ENCODE data around the gene TRRAP.

Gene TRRAP

DNA sequence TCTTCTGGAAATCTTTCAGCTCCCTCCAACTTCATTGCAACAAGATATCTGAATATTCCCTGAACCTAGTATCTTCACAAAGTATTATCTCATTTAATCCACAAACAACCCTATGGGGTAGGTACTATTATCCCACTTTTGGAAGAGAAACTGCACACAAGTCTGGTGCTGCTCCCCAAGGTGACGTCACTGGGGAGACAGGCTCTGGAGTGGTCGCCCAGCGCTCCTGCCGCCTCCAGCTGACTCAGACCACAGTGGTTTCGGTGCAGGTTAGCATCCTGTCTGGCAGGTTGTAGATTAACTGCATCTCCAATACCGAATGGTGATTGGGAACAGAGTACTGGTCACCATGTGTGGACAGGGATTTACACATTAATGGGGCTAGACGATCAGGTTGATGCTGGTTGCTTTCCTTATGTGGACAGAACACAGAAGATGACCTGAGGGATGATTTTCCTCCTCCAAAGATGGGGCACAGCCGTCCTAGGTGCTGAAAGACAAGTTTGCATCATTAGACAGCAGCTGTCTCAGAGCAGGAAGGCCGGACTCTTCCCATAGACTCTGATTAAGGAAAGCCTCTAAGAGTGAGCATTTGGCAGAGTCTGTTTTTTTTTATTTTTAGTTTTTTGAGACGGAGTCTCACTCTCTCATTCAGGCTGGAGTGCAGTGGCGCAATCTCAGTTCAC is 128.6 kb downstream of the TRRAP start:
- no peak for DNase-seq (ENCODE audit: low spot score)

DNA sequence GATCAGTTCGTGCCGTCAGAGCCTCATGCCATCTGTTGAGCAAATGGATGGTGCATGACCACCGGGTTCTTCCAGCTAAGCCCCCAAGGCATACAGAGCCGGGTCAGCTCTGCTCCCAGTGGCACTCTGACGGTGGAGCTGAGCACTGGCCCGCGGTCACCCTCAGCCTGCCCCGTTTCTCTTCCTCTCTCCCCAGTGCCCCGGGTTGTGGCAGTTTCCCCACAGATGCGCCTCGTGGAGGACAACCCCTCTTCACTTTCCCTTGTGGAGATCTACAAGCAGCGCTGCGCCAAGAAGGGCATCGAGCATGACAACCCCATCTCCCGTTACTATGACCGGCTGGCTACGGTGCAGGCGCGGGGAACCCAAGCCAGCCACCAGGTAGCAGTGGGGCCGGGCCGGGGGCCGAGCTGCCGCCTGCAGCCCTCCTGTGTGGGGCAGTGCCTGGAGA is 129.9 kb downstream of the TRRAP start:
- no peak for DNase-seq (ENCODE audit: low spot score)

DNA sequence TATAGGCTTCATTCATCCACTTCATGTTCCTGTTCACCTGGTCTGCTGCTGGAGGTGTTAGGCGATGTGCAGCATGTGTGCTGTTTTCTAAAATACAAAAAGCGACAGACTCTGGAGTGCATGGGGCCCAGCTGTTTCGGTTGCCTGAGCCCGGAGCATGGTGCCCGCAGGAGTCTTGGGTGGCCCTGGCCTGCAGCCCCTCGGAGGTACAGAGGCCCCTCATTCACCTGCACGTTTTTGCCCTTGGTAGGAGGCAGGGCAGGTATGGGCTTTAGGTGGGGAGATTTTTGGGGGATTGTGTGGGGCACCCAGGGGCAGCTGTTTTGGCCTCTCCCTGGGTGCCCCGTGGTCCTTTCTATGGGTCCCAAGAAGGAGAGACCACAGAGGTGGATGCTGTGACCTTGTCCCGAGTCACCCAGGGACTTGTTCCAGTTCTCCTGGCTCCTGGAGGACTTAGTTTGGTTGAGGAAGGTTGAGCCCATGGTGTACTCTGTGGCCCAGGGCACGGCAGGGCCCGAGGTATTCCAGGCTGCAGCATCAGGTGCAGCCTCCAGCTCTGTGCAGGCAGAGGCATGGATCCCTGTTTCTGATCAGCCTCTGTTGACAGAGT is 130.7 kb downstream of the TRRAP start:
- no peak for DNase-seq (ENCODE audit: low spot score)

DNA sequence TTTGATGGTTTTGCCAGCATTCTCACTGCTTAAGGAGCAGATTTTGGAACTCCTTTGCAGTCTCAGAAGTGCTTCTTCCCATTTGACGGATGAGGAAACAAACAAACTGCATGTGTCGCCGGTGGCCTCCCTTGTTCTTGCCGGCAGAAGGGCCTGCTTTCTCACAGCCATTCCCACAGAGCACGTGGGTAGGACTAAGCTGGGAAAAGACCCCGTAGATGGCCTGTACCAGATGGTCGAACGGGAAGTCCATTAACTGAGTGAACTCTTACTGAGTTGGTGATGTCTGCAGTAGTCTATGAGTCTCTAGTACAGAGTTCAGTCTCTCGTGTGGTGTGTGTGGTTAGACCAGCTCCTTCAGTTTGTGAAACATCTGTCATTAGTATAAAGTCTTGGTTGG is 131.9 kb downstream of the TRRAP start:
- no peak for DNase-seq (ENCODE audit: low spot score)

DNA sequence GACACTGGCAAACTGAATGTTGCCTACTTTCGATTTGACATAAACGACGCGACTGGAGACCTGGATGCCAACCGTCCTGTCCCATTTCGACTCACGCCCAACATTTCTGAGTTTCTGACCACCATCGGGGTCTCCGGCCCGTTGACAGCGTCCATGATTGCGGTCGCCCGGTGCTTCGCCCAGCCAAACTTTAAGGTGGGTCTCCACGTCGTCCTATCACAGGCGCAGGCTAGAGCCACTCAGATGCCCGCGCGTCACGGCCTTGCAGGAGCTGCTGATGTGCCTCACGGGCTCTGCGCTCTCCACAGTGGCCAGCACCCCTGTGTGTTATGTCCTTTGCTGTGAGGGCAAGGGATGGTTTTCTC is 133.0 kb downstream of the TRRAP start:
- no peak for DNase-seq (ENCODE audit: low spot score)

DNA sequence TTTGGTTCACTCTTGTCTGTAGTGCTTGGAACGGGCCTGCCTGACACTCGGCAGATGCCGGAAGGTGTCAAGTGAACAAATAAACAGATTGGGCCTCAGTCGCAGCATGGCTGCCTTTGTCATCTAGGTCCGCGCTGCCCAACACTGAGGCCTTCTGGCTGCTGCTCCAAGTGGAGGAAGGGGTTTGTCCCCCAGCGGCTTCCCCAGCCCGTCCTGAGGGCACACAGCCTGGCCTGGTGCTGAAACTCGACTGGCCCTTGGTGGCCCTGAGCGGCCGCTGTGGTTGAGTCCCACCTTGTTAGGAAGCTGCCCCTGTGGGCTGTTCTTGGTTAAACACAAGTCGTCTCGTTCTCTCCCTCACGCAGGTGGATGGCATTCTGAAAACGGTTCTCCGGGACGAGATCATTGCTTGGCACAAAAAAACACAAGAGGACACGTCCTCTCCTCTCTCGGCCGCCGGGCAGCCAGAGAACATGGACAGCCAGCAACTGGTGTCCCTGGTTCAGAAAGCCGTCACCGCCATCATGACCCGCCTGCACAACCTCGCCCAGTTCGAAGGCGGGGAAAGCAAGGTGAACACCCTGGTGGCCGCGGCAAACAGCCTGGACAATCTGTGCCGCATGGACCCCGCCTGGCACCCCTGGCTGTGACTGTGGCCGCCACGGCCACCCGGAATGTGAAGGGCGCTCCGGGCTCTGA is 133.5 kb downstream of the TRRAP start:
- DNase-seq (ENCODE audit: low spot score) = no peak

DNA sequence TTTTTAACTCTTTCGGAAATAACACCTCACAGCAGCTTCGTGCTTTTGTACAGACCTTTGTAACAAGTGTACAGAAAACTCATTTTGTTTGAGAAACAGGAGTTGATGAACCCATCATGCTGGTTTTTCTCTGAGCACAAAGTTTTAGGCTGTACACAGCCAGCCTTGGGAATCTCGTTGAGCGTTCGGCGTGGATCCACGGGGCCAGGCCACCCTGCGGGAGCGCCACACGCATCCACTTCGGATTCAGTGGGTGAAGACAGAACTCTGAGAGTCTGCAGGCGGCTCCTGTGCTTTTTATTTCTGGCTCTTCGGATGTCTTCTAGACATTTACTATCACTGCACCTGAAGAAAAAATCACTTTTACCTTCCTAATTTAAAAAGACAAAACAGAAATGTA is 134.4 kb downstream of the TRRAP start:
- no peak for DNase-seq (ENCODE audit: low spot score)

DNA sequence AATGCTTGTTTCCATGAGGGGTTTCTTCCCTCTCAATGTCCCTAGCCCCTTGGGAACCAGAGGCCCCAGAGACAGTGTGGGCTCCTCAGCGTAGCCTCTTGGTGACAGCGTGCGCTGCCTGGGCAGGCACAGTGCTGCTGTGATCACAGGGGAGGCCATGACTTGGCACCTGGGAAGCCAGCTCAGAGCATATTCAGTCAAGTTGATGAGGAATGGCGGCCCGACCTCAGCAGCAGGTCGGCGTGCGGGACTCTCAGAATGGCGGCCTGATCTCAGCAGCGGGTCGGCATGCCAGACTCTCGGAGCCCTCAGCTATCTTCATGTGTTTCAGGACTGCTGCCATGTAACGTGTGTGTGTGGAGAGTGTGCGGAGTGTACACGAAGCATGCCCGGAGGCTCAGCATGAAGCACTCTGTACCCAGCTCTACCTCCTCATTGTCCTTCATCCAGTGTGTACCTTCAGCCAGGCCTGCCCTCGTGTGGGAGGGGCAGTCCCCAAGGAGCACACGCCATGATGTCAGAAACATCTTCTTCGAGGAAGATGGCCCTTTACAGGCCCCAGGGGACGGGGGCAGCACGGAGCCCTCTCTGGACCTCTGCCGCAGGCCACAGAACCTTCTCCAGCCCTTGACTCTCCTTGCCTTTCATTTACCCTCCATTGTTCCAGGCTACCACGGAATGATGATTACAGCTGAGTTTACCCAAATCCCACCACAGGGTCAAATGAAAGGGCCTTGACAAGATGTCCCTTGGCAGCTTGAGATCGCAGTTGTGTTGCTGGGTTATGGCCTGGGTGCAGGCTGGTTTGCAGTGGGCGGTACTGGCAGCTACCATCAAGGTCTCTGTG is 135.2 kb downstream of the TRRAP start:
- no peak for DNase-seq (ENCODE audit: low spot score)

DNA sequence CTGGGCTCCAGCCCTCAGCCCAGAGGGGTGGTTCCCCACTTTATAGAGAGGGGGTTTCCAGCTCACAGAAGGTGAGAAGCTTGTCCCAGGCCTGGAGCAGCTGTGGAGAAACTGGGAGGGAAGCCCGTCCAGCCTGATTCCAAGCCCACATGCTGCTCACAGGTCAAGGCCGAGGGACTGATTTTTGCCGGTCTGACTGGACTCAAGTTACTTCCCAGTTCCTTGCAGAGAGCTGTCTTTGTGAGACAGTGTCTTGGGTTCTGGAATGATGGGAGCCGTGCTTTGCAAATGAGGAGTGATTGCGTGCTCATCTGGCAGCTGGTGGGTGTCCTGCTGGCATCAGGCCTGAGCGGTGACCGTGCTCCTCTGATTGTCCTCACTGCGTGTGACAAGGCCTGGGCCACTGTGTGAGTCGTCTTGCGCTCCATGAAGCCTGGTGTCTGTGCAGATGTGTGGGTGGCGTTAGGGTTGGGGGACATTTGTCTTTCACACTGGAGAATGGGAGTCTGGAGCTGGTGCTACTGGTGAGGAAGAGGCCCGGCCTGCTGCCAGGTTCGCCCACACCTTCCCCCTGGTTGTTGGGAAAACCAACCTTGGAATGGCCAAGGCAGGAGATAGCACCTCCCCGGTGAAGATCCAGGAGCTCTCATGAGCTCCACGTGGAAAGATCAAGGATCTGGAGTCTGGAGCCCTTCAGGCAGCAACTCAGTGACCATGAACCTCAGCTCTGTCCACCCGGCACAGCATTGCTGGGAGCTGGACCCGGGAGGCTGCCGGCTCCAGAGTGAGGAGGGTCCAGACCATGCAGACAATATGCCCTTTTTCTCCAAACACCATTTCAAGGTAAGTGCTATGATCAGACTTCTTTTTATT is 136.0 kb downstream of the TRRAP start:
- DNase-seq (ENCODE audit: low spot score) = no peak

DNA sequence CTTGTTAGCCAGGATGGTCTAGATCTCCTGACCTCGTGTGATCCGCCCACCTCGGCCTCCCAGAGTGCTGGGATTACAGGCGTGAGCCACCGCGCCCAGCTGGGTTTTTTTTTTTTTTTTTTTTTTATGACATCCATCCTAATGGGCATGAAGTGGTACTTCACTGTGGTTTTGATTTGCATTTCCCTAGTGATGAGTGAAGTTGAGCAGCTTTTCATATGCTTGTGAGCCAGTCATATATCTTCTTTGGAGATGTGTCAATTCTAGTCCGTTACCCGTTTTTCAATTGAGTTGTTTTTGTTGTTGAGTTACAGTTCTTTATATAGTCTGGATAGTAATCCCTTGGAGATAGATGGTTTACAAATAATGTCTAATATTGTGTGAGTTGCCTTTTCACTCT is 137.9 kb downstream of the TRRAP start:
- DNase-seq (ENCODE audit: low spot score) = no peak

DNA sequence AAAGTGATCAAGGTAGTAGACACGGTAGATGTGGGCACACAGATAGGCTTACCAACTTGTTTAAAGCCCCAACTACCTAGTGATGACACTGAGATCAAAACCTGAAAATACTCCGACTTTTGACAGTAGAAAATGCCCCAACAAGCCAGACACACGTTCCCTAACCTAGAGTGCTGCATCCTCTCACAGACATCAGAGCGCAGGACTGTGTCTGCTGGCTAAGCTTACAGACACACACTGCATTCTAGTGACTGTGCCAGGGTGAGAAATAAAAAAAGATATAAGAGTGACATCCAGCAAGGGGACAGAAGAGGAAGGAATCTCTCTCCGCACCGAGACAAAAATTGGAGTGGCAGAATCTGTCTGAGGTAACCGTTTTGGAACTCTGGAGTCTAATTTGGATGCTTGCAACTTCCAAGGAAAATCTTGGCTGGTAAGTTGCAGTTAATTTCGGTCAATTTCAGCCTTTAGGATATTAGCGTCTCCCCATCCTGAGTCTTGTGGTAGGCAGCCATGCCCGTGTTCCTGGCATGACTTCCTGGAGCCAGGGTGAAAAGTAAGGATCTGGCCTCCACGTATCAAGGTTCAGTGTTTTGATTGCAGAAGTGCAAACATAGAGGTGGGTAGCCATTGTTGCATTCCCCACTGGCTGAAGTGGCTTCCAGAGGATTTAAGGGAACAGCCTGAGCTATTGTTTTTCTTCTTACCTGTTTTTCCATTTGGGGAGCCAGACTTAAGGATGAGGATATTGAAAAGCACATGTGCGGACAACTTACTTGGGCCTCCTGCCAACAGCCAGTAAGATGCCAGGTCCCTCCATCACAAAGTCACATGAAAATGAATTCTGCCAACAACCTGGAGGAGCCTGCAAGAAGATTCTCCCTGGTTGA is 141.4 kb downstream of the TRRAP start:
- no peak for DNase-seq (ENCODE audit: low spot score)

DNA sequence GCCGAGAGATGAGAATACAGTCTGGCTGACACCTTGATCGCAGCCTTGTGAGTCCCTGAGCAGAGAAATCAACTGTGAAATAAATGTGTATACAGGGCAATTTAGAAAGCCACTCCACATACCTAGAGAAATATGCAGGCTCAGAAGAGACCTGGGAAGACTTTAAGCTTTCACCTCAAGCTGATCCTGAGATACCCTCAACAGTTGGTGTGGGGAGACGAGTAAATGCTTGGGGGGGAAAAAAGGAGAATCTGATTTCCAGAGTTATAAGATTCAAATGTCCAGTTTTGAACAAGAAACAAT is 142.0 kb downstream of the TRRAP start:
- no peak for DNase-seq (ENCODE audit: low spot score)

DNA sequence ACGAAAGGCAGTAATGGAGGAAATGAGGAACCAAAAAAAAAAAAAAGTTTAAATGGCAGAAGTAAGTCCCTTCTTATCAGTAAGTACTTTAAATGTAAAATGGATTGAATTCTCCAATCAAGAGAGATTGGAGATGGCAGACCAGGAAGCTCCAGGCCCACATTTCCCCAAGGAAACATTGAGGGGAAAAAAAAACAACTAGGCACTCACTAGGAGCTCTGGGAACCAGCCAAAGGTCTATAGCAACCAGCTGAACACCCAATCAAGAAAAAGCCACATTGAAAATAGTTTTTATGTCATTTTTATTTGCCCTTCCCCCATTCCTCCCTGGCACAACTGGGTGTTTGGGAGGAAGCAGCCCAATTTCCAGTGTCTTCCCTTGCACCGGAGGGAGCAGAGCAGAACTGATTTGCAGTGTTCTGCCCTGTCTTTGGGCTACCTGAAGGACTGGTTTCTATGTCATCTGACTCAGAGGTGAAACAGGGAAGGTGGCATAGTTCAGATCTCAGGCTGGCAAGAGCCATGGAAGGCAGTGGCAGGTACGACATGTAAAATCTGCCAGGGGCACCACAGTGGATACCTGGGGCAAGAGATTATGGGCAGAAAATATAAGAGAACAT is 143.7 kb downstream of the TRRAP start:
- no peak for DNase-seq (ENCODE audit: low spot score)

DNA sequence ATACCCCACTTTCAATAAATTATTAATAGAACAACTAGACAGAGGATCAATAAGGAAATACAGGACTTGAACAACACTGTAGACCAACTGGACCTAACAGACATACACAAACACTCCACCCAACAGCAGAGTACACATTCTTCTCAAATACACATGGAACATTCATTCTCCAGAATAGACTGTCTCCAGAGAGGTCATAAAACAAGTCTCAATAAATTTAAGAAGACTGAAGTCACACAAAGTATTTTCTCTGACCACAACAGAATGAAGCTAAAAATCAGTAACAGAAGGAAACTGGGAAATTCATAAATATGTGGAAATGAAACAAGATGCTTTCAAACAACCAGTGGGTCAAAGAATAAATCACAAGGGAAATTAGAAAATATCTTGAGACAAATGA is 145.7 kb downstream of the TRRAP start:
- no peak for DNase-seq (ENCODE audit: low spot score)

DNA sequence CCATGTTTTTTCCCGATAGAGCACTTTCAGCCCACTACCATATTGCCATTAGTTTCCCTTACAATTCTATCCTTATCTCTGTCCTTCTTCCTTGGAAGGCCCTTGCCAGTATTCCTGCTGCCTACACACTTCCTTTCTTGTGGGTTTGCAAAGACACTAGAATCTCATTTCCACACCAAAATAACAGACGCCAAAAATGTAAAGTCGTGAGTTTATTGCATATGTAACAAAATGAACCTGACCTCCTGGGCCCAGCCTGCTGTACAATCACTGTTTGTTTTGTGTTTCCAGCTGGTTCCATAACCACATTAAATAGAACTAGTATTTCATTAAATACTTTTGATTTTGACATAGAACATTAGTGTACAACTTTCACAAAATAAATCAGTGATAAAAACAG is 148.9 kb downstream of the TRRAP start:
- no peak for DNase-seq (ENCODE audit: low spot score)

DNA sequence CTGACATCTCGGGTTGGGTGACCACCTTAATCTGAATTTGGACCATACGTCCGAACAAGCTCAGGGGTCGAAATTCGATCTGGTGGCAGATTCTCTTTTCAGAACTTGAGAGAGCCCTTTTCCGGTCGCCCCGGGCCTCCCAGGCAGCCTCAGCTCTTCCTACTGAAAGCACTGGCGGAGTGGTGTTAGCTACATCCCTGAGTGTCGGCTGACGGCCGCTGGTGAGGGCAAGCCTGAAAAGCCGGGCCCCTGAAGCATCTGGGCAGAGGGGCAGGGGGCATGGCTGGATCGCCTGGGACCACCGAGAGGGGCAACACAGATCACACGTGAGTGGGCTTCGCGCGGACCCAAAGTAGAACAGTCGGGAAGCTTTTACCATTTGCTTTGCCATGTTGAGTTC is 149.5 kb downstream of the TRRAP start:
- DNase-seq (ENCODE audit: low spot score) = no peak

DNA sequence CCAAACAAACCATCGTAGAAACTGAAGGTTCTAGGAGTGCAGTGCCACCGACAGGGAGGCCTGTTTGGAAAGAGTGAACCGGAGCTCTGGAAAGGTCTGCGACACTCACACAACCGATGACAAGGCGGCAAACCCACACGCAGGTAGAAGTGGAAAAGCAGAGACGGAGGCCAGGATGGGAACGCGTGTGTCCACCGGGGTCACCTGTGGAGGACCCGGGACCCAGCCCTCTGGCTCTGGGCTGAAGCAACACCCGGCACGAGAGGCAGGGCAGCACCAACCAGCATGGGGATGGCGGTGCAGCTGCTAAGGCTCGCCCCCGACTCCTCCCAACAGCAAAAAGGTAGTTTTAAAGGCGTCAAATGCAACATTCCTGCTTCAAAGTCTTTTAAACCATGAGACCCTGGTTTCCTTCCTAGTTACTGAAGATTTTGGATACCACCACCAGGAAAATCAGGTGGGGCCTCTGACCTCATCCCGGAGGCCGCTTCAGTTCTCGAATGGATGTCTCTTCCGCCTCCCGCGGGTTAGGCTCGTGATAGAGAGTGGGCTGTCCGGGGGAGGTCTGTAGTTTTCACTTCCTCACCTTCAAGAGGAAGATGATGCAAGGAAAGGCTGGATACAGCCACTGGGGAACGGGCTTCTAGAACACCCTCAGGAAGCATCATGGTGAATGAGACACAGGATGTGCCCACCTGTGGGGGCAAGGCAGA is 150.1 kb downstream of the TRRAP start:
- no peak for DNase-seq (ENCODE audit: low spot score)

DNA sequence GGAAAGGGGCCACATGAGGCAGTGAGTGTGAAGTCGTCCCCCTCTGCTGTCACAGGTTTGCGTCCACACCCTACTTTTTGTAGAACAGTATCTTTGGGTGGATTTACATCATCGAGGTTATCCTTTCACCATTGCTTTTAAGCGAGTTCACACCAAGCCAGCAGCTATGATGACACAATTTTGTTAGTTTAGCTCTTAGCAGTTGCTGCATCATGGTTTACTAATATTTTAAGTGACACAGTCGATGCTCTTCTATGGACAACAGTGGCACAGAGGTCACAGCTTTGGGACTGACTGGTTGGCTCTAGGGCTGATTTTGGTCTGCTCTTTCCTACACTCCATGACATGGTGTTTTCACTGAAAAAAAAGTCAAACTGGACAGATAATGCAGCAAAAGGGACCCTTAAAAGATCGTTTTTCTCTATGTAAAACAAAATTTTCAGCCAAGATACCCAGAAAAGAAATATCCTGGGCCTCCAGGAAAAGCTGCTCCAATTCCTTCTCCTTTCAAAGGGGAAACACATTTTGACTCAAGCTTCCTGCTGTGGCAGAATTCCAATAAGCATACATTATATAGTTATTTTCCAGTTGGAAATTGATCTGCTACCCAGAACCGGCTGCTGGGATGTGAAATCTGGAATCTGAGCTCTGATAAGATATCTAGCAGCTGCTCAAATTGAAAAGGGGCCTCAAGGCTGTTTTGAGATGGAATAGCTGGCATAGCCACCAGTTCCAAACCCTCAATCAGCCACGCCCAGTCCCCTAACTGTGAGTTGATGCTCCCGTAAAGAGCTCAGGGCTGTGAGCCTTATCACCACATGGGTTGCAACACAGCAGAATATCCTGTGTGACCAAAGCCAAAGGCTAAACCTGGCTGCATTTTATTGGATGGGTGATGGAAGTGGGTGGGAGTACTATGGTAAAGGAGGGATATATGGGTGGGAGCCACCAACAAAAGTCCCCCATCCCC is 151.4 kb downstream of the TRRAP start:
- DNase-seq (ENCODE audit: low spot score) = no peak

DNA sequence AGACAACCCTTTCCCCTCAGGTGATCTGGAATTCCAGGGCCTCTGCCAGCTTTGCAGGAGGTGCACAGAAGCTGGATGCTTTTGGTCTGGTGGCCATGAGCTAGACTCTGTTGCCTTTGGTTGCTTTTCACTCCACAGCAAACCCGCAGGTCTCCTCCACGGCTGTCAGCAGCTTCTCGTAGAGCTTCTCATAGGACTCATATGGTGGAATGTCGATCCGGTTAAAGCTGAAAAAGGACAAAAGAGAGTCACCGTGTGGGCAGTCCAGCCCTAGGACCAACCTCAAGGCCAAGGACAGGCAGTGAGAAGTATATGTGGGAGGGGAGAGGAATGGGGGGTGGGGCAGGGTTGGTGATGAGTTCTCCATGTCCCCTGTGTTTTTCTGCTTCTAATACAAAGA is 152.1 kb downstream of the TRRAP start:
- DNase-seq (ENCODE audit: low spot score) = no peak
